RCC 7860 (cell line): ENCODE results near the gene CATSPERD.
"Not testable (repeated sequence)": the region's sequence is repeated elsewhere in the genome, so short reads cannot be mapped to it uniquely, and the experiment has no call there.

Experiments
- DNase-seq: peaks from one replicate; pipeline ENCODE4 v3.0.0-alpha.2; 2015; ENCODE audit warnings: low spot score
- FAIRE-seq: peaks from 2 replicates; lab custom pipeline; 2012; peaks lifted over from hg19 to GRCh38; lab: Jason Lieb, UNC

CATSPERD gene

DNA sequence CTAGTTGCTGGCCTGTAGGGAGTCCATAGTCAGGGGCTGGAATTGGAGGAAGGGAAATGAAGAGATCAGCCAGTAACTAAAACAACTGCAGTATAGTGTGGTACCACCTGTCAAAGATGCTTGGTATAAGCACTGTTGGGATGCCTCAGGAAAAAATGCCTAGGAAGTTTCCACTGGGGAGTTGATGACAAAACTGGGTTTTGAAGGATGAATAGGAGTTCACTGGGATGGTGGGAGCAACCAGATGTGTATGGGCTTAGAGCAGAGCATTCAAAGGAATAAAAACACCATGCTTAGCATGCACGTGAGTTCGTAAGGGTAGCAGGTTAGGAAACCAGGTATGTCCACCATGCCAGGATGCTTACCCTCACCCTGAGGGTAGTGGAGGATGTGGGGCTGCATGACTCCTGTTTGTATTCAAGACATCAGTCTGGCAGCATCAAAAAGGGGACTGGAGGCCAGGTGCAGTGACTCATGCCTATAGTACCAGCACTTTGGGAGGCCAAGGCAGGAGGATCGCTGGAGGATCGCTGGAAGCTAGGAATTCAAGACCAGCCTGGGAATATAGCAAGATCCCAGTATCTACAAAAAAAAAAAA is 7.1 kb downstream of the CATSPERD start:
- DNase-seq (no peak), FAIRE-seq (no peak)

DNA sequence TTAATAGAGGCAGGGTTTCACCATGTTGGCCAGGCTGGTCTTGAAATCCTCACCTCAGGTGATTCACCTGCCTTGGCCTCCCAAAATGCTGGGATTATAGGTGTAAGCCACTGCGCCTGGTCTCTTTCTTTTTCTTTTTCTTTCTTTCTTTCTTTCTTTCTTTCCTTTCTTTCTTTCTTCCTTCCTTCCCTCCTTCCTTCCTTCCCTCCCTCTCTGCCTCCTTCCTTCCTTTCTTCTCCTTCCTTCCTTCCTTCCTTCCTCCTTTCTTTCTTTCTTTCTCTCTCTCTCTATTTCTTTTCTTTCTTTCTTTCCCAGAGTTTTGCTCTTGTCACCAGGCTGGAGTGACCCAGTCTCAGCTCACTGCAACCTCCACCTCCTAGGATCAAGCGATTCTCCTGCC is 12.7 kb downstream of the CATSPERD start:
- DNase-seq, FAIRE-seq: not testable (repeated sequence)

DNA sequence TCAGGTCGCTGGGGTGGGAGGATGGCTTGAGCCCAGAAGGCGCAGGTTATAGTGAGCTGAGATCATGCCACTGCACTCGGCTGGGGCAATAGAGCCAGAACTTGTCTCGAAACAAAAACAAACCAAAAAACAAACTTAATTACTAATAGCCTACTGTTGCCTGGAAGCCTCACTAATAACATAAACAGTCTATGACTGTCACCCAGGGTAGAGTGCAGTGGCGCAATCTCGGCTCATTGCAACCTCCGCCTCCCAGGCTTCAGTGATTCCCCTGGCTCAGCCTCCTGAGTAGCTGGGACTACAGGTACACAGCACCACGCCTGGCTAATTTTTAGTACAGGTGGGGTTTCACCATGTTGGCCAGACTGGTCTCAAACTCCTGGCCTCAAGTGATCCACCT is 18.0 kb downstream of the CATSPERD start:
- FAIRE-seq, result no peak
- no peak for DNase-seq

DNA sequence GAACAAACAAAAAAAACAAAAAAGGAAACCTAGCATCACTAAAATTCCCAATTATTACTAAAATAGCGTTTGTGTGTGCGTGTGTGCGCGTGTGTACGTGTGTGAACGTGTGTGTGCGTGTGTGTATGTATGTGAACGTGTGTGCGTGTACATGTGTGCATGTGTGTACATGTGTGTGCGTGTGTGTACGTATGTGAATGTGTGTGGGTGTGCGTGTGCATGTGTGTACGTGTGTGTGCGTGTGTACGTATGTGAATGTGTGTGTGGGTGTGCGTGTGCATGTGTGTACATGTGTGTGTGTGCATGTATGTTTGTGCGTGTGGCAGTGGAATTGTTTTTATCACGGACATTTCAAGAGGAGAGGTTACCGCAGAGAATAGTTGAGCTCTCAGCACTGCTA is 21.6 kb downstream of the CATSPERD start:
- FAIRE-seq, result no peak
- no peak for DNase-seq

DNA sequence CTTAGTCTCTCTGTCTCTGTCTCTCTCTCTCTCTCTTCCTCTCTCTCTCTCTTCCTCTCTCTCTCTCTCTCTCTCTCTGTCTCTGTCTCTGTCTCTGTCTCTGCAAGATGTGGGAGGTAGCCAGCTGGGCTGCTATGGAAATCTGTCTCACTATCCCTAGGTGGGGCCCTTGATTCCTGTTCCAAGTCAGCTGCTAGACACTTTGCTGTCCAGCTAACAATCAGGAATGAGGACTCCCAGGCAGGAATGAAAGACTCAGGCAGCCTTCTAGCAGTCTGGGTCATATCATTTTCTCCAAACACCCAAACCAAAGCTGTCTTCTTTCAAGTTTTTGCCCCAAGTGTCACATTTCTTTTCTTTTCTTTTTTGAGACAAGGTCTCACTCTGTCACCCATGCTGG is 23.2 kb downstream of the CATSPERD start:
- DNase-seq (no peak), FAIRE-seq (no peak)

DNA sequence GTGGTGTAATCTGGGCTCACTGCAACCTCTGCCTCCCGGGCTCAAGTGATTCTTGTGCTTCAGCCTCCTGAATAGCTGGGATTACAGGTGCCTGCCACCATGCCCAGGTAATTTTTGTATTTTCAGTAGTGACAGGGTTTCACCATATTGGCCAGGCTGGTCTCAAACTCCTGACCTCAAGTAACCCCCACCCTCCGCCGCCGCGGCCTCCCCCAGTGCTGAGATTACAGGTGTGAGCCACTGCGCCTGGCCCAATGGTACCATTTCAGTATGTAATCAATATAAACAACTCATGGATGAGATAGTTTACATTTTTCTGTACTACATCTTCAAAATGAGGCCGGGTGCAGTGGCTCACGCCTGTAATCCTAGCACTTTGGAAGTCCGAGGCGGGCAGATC is 24.6 kb downstream of the CATSPERD start:
- DNase-seq, FAIRE-seq: not testable (repeated sequence)

DNA sequence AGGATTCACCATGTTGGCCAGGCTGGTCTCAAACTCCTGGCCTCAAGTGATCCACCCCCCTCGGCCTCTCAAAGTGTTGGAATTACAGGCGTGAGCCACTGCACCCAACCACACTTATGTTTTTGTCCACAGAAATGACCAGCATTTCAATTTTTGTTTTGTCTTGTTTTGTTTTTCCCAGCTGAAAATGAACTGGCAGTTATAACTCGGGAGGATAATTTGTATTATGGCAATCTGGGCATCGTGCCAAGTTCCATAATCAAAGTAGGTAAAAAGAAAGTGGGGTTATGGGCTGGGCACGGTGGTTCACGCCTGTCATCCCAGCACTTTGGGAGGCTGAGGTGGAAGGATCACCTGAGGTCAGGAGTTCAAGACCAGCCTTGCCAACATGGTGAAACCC is 28.5 kb downstream of the CATSPERD start:
- DNase-seq, FAIRE-seq: not testable (repeated sequence)

DNA sequence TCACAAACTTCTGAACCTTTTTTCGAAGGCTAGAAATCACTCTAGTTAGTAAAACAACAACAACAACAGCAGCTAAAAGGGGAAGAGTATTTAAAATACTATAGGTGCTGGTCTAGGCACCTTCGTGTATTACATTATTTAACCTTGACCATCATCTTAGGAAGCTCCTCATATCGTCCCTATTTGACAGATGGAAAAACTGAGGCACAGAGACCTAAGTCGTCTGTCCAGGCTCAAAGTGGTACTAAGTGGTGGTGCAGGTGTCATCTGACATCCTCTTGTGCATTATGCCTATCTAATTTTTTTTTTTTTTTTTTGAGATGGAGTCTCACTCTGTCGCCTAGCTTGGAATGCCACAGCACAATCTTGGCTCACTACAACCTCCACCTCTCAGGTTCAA is 29.1 kb downstream of the CATSPERD start:
- DNase-seq, result no peak
- FAIRE-seq, result no peak

DNA sequence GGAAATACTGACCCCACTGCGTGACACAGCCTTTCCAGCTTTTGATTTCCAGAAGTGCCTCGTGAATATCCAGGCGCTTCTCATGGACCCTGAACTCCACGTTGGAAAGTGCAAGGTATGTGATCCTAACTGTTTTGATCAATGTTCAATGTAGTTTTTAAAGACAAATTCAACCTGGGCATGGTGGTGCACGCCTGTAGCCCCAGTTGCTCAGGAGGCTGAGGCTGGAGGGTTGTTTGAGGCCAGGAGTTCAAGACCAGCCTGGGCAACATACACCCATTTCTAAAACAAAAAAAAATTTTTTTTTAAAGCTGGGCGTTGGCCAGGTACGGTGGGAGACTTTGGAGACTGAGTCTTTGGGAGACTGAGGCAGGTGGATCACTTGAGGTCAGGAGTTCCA is 31.3 kb downstream of the CATSPERD start:
- DNase-seq (no peak), FAIRE-seq (no peak)

DNA sequence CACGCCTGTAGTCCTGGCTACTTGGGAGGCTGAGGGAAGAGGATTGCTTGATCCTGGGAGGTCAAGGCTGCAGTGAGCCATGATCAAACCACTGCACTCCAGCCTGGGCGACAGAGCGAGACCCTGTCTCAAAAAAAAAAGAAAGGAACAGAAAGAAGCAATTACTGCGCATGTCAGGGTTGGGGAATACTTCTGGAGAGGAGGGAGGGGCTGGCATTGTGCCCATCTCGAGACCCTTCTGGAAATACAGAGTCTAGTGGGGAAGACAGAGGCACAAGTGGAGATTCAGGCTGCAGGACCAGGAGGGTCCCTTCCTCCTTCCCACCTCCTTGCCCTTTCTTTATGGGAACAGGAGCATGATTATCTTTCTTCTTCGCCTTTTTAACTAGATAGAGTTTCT is 33.3 kb downstream of the CATSPERD start:
- FAIRE-seq, result no peak
- no peak for DNase-seq

DNA sequence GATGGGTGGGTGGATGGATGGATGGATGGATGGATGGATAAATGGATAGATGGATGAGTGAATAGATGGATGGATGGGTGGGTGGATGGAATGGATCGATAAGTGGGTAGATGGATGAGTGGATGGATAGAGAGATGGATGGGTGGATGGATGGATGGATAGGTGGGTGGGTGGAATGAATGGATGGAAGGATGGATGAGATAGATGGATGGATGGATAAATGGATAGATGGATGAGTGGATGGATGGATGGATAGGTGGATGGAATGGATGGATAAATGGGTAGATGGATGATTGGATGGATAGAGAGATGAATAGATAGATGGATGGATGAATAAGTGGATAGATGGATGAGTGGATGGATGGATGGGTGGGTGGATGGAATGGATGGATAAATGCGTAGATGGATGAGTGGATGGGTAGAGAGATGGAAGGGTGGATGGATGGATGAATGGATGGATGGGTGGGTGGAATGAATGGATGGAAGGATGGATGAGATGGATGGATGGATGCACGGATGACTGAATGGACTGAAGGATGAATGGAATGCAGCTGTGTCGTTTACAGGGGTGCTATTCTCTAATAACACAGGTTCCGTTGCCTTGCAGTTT is 42.3 kb downstream of the CATSPERD start:
- DNase-seq, result no peak
- no peak for FAIRE-seq

DNA sequence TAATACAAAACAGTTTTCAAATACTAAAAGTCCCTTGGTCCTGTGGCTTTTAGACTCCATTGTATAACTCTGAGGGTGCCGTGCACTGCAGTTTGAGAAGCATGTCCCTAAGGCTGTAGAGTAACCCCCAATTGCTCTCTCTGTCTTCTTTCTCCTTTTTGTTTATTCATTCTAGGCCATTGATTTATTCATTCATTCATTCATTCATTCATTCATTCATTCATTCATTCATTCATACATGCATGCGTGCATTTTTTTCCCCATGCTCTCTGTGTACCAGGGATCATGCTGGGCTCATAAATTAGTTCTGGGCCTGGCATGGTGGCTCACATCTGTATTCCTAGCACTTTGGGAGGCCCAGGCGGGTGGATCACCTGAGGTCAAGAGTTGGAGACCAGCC is 44.8 kb downstream of the CATSPERD start:
- FAIRE-seq, result no peak
- DNase-seq, result no peak

DNA sequence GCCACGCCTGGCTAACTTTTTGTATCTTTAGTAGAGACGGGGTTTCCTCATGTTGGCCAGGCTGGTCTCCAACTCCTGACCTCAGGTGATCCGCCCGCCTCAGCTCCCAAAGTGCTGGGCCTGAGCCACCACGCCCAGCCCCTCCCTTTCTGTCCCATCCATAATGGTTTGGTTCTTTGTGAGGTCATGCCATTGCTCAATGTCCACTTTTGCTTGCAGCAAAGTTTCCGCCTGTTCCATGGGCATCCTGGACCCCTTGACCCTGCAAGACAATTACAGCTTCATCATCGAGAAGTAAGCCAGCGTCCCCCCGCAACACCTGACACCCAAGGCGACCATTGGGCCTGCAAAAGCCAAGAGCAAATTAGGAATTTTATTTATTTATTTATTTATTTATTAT is 47.5 kb downstream of the CATSPERD start:
- no peak for FAIRE-seq

DNA sequence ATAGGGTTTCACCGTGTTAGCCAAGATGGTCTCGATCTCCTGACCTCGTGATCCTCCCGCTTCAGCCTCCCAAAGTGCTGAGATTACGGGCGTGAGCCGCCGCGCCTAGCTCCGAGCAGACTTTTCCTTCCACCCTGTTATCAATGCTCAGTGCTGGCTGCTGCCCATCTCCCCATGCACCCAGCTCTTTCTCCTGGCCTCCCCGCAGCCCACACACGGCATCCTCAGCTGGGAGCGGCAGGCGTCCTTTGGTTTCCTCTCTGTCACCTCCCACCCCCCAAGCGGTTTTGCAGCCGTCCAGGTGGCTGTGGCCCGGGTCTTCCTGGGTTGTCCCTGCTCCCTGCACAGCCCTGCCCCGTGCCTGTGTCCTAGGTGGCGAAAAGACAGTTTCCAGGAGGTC is 52.0 kb downstream of the CATSPERD start:
- no peak for FAIRE-seq

More for the DNA sequence above, 47.5 kb downstream of the CATSPERD start:
- no peak for DNase-seq

DNA sequence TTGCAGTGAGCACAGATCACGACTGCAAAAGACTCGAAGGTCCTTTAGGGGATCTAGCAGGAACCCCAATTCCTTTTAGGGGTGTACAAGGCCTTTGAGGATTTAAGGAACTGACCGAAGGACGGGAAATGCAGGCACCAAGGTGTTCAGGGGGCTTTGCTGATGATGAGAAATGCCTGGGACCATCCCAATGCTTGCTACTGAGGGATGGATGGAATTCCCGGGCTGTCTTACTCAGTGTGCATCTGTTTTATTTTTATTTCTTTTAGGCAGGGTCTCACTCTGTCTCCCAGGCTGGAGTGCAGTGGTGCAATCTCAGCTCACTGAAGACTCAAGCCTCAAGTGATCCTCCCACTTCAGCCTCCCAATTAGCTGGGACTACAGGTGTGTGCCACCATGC is 52.8 kb downstream of the CATSPERD start:
- DNase-seq, result no peak
- no peak for FAIRE-seq

More for the DNA sequence above, 52.0 kb downstream of the CATSPERD start:
- DNase-seq, result no peak

DNA sequence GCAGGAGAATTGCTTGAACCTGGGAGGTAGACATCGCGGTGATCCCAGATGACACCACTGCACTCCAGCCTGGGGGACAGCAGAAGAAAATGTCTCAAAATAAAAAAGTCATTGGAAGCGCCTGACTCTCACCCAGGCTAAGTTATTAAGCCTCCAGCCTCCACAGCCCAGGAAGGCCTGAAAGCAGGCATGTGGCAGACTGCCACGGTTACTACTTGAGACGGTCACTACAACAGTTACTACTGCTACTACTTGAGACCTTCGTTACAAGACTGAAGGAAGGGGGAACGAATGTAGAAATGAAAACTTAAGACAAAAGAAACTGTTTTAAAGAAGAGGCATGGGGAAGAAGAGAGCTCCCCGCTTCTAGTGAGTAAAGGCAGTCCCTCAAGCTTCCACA is 54.5 kb downstream of the CATSPERD start:
- DNase-seq (no peak), FAIRE-seq (no peak)

DNA sequence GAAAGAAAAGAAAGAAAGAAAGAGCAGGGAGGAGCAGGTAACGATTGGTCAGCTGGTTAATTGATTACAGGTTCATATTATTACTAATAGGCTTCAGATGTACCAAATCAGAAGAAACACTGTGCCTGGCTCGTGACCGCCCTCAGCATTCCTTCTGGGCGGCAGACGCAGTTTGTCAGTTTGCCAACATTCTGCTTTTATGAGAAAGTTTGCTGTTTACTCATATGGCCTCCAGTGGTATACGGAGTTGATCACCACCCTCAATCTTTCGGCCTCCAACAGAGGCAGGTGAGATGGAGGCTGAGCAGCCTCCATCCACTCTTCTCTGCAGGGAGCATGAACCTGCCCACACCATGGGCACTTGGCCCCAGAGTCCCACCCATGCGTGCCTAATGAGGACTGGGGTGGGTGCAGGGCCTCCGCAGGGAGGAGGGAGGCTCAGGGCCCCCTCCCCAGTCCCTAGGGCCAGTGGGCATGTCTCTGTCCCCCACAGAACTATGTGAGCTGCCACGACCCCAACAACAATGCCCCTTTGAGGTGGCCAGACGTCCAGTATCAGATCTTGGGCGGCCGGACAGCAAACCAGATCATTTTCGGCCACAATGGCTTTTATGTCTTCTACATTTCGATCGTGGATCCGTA is 55.4 kb downstream of the CATSPERD start:
- FAIRE-seq (no peak), DNase-seq (no peak)

DNA sequence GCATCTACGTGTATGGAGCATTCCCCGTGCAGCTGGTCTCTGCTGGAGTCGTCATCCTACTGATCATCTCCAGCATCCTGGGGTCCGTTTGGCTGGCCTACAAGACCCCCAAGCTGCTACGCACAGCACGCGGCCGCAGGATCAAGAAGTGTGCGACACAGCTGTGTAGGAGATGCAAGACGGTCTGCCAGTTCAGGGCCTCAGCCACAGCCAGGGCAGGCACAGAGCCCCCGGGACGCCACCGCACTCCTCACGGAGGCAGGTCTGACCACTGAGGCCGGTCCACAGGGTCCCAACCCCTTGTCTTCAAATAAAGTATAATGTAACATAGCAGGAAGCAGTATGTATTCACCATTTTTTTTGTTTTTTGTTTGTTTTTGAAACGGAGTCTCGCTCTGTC is 58.0 kb downstream of the CATSPERD start:
- DNase-seq (no peak), FAIRE-seq (no peak)

DNA sequence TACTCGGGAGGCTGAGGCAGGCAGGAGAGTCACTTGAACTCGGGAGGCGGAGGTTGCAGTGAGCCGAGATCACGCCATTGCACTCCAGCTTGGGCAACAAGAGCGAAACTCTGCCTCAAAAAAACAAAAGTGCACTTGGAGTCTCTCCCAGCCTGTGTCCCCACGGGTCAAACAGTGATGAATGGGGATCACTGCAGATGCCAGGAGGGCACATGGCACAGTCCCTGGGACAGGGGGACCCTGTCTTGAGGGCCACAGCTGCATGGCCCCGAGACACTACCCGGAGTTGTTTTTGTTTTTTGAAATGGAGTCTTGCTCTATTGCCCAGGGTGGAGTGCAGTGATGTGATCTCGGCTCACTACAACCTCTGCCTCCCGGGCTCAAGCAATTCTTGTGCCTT is 60.5 kb downstream of the CATSPERD start:
- DNase-seq, FAIRE-seq: not testable (repeated sequence)

DNA sequence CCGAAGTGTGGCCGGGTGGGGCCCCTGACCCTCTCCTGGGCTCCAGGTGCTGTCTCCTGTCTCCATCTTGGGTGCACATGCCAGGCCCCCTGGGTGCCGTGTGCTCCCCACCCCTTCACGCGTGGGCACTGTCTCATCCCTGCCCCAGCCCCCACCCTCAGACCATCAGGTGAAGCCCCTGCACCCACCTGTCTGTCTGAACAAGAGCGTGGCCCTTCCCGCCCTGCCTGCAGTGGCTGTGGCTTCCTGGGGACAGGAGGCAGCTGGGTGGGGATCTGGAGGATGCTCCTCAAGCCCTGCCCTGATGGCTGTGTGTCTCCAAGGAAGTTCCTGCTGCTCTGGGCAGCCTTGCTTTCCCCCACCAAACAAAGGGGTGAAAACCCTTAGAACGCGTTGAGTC is 61.9 kb downstream of the CATSPERD start:
- DNase-seq (no peak), FAIRE-seq (no peak)

DNA sequence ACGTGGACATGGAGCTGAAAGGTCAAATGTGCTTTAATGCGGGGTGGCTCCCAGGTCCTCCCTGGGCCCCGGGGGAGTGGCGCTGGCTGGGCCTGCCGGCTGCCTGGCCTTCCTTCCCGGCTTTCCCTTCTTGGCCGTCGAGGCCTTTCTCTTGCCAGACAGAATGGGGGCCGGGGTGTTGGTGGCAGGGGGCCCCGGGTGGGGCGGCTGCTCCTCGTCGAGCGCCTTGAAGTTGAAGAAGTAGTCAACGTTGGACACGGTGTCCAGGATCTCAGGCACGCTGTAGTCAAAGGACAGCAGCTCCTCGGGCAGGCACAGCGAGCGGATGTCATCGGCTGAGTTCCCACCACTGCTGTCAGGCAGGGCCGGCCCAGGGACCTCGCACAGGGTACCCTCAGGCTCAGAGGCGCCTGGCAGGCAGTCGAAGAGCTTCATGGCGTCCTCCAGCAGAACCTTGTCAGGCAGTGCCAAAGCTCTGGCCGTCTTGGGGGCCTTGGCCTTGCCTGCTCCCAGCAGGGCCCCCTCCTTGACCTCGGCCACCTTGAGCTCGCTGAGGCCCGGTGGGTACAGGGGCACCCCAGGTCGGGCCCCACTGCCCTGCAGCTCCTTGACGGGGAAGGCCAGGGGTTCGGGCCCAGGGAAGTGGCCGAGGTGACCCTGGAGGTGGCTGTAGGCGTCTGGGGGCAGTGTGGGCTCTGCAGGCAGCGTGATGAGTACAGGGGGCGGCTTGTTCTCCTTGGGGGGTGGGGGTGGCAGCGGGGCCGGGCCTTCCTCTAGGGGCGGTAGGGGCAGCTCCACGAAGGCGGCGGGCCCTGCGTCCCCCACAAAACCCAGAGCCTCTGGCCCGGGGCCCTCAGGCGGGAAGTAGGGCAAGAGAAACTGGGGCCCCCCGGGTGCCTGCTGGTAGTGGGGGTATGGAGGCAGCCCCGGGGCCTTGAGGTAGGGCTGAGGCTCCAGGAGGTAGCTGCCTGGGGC is 62.8 kb downstream of the CATSPERD start:
- DNase-seq (no peak), FAIRE-seq (no peak)
